ENCODE measurements around the gene COQ10A.

The COQ10A gene

GRCh38 chr12:56257071-56257470 lies 9.7 kb upstream of the COQ10A start:
- no peaks in the 10 kb centered on the region for H3K9me2 ChIP-seq (replicated peaks; ENCODE audit: insufficient read depth, low read length)
- no peaks in the 10 kb centered on the region for H3K9me3 ChIP-seq (ENCODE audit: insufficient read depth, low read length)
- H4K20me1 ChIP-seq (ENCODE audit: low read depth, low read length), result no peaks in the 10 kb centered on the region
- H3K4me3 ChIP-seq (ENCODE audit: insufficient read depth, low read length, poor library complexity, severe bottlenecking), result peak overlapping the region; percentile 66
- peak overlapping the region; percentile 73 for H3K9ac ChIP-seq (ENCODE audit: low read length)
- peaks cover 3% of the 10 kb centered on the region; the same call in 1 of the 2 replicates for H3F3A ChIP-seq (ENCODE audit: insufficient read depth)
- TF ChIP-seq EZH2phosphoT487 (conservative IDR thresholded peaks at IDR 0.05; ENCODE audit: low read length), result no peak
- no peak for TF ChIP-seq CTCF (IDR thresholded peaks at IDR 0.05; ENCODE audit: insufficient read depth, low read length, poor library complexity, severe bottlenecking)
- H3K27me3 ChIP-seq (ENCODE audit: low read length), result no peaks in the 10 kb centered on the region
- H3K36me3 ChIP-seq (ENCODE audit: low read length), result no peaks in the 10 kb centered on the region
- no peak overlapping the region for H2AFZ ChIP-seq (ENCODE audit: low read depth, low read length, severe bottlenecking)
- H3K27ac ChIP-seq (ENCODE audit: low read depth, low read length), result no peak overlapping the region
- peak overlapping the region; percentile 70 for H3K4me2 ChIP-seq (ENCODE audit: low read depth, low read length, poor library complexity, severe bottlenecking)
- H3K79me2 ChIP-seq (ENCODE audit: insufficient read depth, low read length), result peaks cover 10% of the 10 kb centered on the region; the same call in 1 of the 2 replicates

- H3K27me3 ChIP-seq (ENCODE audit: low read length), result no peaks in the 10 kb centered on the region
- peak overlapping the region; percentile 13 for H3K27ac ChIP-seq (ENCODE audit: low read depth, low read length)
- no peaks in the 10 kb centered on the region for H3K9me2 ChIP-seq (replicated peaks; ENCODE audit: insufficient read depth, low read length)
- TF ChIP-seq CTCF (IDR thresholded peaks at IDR 0.05; ENCODE audit: insufficient read depth, low read length, poor library complexity, severe bottlenecking) (no peak), EZH2phosphoT487 (conservative IDR thresholded peaks at IDR 0.05; ENCODE audit: low read length) (no peak)
- H3K36me3 ChIP-seq (ENCODE audit: low read length), result no peaks in the 10 kb centered on the region
- H3F3A ChIP-seq (ENCODE audit: insufficient read depth), result peaks cover 3% of the 10 kb centered on the region; the same call in 1 of the 2 replicates
- no peaks in the 10 kb centered on the region for H4K20me1 ChIP-seq (ENCODE audit: low read depth, low read length)
- H3K79me2 ChIP-seq (ENCODE audit: insufficient read depth, low read length), result peaks cover 10% of the 10 kb centered on the region; the same call in 1 of the 2 replicates
- peak overlapping the region; percentile 73 for H3K9ac ChIP-seq (ENCODE audit: low read length)
- H3K4me2 ChIP-seq (ENCODE audit: low read depth, low read length, poor library complexity, severe bottlenecking), result peak overlapping the region; percentile 70
- peak overlapping the region; percentile 45 for H2AFZ ChIP-seq (ENCODE audit: low read depth, low read length, severe bottlenecking)
- peak overlapping the region; percentile 66 for H3K4me3 ChIP-seq (ENCODE audit: insufficient read depth, low read length, poor library complexity, severe bottlenecking)
- no peaks in the 10 kb centered on the region for H3K9me3 ChIP-seq (ENCODE audit: insufficient read depth, low read length)
These were observed 9.2 kb upstream of the COQ10A start for GRCh38 chr12:56257491-56258067.

GRCh38 chr12:56258068-56258819 lies 8.5 kb upstream of the COQ10A start, which contains the start of gene ANKRD52:
TSS of gene ANKRD52 (minus strand) at chr12:56258384. CDS start at chr12:56258269, 115 bp downstream.
- no peaks in the 10 kb centered on the region for H4K20me1 ChIP-seq (ENCODE audit: low read depth, low read length)
- no peaks in the 10 kb centered on the region for H3K36me3 ChIP-seq (ENCODE audit: low read length)
- peak within 1 kb of the TSS; percentile 73 for H3K9ac ChIP-seq (ENCODE audit: low read length)
- peak within 1 kb of the TSS; percentile 99 for H2AFZ ChIP-seq (ENCODE audit: low read depth, low read length, severe bottlenecking)
- H3K9me2 ChIP-seq (replicated peaks; ENCODE audit: insufficient read depth, low read length), result no peaks in the 10 kb centered on the region
- H3K9me3 ChIP-seq (ENCODE audit: insufficient read depth, low read length), result no peaks in the 10 kb centered on the region
- H3K79me2 ChIP-seq (ENCODE audit: insufficient read depth, low read length), result peaks cover 10% of the 10 kb centered on the region; the same call in 1 of the 2 replicates
- H3K27ac ChIP-seq (ENCODE audit: low read depth, low read length), result peak within 1 kb of the TSS; percentile 13
- peaks cover 3% of the 10 kb centered on the region; the same call in 1 of the 2 replicates for H3F3A ChIP-seq (ENCODE audit: insufficient read depth)
- H3K4me2 ChIP-seq (ENCODE audit: low read depth, low read length, poor library complexity, severe bottlenecking), result peak within 1 kb of the TSS; percentile 94
- peak; percentile 53 for TF ChIP-seq CTCF (IDR thresholded peaks at IDR 0.05; ENCODE audit: insufficient read depth, low read length, poor library complexity, severe bottlenecking)
- TF ChIP-seq EZH2phosphoT487 (conservative IDR thresholded peaks at IDR 0.05; ENCODE audit: low read length), result no peak
- H3K27me3 ChIP-seq (ENCODE audit: low read length), result no peaks in the 10 kb centered on the region
- H3K4me3 ChIP-seq (ENCODE audit: insufficient read depth, low read length, poor library complexity, severe bottlenecking), result peak within 1 kb of the TSS; percentile 66

Data from SU-DHL-6 (cell line).